ENCODE measurements around the gene CDH16. TPM values are rescaled to one million over a fixed set of nuclear protein-coding genes. Genes with fewer than 3 reads are reported as not detected.

Gene CDH16
- total and polyA plus RNA-seq, 2 of the 13 experiments (the other 11 are each of a cell fraction or from before 2014, with no cell fraction given): 2.7 to 3.9 TPM

DNA sequence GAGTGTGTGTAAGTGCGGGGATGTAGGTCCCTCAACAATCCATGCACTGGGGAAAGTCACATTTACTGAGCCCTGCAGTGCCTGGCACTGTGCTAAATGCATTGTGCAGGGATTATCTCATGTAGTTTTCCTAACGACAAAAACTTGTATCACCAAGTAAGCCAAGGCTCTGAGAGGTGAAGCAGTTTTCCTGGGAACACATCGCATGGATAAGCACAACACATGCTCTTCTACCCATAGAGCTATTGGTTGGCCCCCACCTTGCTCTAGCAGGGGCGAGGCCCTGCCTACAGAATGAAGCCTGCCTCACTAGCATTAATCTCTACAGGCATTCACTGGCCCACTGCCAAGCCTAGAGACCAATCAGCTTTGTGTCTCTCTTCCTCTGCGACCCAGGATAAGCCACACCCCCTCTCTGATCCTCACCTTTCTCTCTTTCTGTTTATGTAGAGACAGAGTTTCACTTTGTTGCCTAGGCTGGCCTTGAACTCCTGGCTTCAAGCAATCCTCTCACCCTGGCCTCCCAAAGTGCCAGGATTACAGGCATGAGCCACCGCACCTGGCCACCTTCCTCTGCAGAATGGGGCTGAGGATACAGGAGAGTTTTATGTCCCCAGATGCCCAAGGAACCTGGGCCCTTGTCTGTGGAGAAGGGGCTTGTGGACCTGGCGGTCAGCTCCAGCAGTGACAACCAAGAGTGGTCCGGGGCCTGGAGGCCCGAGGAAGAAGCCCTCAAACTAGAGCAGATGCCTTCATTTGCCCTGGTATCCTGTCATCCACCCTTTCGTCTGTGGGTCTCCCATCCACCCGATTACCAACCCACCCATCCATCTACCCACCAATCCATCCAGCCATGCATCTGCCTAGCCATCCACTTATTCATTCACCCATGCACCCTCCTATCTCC lies 12.8 kb downstream of the CDH16 start (continued):
- TF ChIP-seq, protein P1, sequence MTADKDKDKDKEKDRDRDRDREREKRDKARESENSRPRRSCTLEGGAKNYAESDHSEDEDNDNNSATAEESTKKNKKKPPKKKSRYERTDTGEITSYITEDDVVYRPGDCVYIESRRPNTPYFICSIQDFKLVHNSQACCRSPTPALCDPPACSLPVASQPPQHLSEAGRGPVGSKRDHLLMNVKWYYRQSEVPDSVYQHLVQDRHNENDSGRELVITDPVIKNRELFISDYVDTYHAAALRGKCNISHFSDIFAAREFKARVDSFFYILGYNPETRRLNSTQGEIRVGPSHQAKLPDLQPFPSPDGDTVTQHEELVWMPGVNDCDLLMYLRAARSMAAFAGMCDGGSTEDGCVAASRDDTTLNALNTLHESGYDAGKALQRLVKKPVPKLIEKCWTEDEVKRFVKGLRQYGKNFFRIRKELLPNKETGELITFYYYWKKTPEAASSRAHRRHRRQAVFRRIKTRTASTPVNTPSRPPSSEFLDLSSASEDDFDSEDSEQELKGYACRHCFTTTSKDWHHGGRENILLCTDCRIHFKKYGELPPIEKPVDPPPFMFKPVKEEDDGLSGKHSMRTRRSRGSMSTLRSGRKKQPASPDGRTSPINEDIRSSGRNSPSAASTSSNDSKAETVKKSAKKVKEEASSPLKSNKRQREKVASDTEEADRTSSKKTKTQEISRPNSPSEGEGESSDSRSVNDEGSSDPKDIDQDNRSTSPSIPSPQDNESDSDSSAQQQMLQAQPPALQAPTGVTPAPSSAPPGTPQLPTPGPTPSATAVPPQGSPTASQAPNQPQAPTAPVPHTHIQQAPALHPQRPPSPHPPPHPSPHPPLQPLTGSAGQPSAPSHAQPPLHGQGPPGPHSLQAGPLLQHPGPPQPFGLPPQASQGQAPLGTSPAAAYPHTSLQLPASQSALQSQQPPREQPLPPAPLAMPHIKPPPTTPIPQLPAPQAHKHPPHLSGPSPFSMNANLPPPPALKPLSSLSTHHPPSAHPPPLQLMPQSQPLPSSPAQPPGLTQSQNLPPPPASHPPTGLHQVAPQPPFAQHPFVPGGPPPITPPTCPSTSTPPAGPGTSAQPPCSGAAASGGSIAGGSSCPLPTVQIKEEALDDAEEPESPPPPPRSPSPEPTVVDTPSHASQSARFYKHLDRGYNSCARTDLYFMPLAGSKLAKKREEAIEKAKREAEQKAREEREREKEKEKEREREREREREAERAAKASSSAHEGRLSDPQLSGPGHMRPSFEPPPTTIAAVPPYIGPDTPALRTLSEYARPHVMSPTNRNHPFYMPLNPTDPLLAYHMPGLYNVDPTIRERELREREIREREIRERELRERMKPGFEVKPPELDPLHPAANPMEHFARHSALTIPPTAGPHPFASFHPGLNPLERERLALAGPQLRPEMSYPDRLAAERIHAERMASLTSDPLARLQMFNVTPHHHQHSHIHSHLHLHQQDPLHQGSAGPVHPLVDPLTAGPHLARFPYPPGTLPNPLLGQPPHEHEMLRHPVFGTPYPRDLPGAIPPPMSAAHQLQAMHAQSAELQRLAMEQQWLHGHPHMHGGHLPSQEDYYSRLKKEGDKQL (CRISPR knock-in tag; IDR thresholded peaks at IDR 0.05; ENCODE audit: low read depth): 0 out of 2 replicates have a peak, but pooled peaks have one; percentile 44
- TF ChIP-seq RXRA (CRISPR knock-in tag; IDR thresholded peaks at IDR 0.05) (peak; percentile 94), ZFAT (CRISPR knock-in tag; conservative IDR thresholded peaks at IDR 0.05) (no peak), RAD51 (IDR thresholded peaks at IDR 0.05; ENCODE audit: borderline replicate concordance) (no peak), MTA3 (CRISPR knock-in tag; IDR thresholded peaks at IDR 0.05) (no peak), LCORL (IDR thresholded peaks at IDR 0.05) (peak; percentile 69), LCORL (CRISPR knock-in tag; IDR thresholded peaks at IDR 0.05) (peak; percentile 78), EP300 (IDR thresholded peaks at IDR 0.05; ENCODE audit: low read depth in 2 of 2, low read length in 2 of 2) (peak in 1 of 2 experiments; percentile 75; a peak in 2 of 4 replicates), EP300 (CRISPR knock-in tag; IDR thresholded peaks at IDR 0.05; ENCODE audit: borderline replicate concordance) (peak; percentile 66; the same call in 1 of the 2 replicates), FLYWCH1 (CRISPR knock-in tag; IDR thresholded peaks at IDR 0.05) (no peak), ZNF260 (CRISPR knock-in tag; IDR thresholded peaks at IDR 0.05; ENCODE audit: borderline replicate concordance, low read depth) (no peak), SYNCRIP (IDR thresholded peaks at IDR 0.05; ENCODE audit: insufficient read depth, low read depth, low read length) (no peak), HIVEP1 (CRISPR knock-in tag; IDR thresholded peaks at IDR 0.05) (no peak; the same call in 1 of the 2 replicates), PHF8 (CRISPR knock-in tag; IDR thresholded peaks at IDR 0.05) (peak; percentile 16; the same call in 1 of the 2 replicates), ZNF451 (CRISPR knock-in tag; IDR thresholded peaks at IDR 0.05) (no peak), ZNF614 (CRISPR knock-in tag; IDR thresholded peaks at IDR 0.05; ENCODE audit: borderline replicate concordance) (peak; percentile 75; the same call in 1 of the 2 replicates), ZKSCAN5 (CRISPR knock-in tag; IDR thresholded peaks at IDR 0.05) (no peak), AGO1 (IDR thresholded peaks at IDR 0.05; ENCODE audit: low read depth, low read length, poor library complexity, severe bottlenecking) (no peak), BHLHE40 (IDR thresholded peaks at IDR 0.05; ENCODE audit: low read length) (peak; percentile 6; the same call in 1 of the 2 replicates)
- TF ChIP-seq, protein P2, sequence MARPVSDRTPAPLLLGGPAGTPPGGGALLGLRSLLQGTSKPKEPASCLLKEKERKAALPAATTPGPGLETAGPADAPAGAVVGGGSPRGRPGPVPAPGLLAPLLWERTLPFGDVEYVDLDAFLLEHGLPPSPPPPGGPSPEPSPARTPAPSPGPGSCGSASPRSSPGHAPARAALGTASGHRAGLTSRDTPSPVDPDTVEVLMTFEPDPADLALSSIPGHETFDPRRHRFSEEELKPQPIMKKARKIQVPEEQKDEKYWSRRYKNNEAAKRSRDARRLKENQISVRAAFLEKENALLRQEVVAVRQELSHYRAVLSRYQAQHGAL (CRISPR knock-in tag; IDR thresholded peaks at IDR 0.05; ENCODE audit: not compliant biosample characterization): no peak
- TF ChIP-seq, protein P3, sequence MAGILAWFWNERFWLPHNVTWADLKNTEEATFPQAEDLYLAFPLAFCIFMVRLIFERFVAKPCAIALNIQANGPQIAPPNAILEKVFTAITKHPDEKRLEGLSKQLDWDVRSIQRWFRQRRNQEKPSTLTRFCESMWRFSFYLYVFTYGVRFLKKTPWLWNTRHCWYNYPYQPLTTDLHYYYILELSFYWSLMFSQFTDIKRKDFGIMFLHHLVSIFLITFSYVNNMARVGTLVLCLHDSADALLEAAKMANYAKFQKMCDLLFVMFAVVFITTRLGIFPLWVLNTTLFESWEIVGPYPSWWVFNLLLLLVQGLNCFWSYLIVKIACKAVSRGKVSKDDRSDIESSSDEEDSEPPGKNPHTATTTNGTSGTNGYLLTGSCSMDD (CRISPR knock-in tag; IDR thresholded peaks at IDR 0.05): no peak
- TF ChIP-seq, protein P4, sequence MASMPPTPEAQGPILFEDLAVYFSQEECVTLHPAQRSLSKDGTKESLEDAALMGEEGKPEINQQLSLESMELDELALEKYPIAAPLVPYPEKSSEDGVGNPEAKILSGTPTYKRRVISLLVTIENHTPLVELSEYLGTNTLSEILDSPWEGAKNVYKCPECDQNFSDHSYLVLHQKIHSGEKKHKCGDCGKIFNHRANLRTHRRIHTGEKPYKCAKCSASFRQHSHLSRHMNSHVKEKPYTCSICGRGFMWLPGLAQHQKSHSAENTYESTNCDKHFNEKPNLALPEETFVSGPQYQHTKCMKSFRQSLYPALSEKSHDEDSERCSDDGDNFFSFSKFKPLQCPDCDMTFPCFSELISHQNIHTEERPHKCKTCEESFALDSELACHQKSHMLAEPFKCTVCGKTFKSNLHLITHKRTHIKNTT (CRISPR knock-in tag; IDR thresholded peaks at IDR 0.05): no peak

Measured in HepG2 (cell line).